ENCODE measurements around the gene SLCO3A1.
"Not testable (repeated sequence)": the region's sequence is repeated elsewhere in the genome, so short reads cannot be mapped to it uniquely, and the experiment has no call there.

The SLCO3A1 gene

DNA sequence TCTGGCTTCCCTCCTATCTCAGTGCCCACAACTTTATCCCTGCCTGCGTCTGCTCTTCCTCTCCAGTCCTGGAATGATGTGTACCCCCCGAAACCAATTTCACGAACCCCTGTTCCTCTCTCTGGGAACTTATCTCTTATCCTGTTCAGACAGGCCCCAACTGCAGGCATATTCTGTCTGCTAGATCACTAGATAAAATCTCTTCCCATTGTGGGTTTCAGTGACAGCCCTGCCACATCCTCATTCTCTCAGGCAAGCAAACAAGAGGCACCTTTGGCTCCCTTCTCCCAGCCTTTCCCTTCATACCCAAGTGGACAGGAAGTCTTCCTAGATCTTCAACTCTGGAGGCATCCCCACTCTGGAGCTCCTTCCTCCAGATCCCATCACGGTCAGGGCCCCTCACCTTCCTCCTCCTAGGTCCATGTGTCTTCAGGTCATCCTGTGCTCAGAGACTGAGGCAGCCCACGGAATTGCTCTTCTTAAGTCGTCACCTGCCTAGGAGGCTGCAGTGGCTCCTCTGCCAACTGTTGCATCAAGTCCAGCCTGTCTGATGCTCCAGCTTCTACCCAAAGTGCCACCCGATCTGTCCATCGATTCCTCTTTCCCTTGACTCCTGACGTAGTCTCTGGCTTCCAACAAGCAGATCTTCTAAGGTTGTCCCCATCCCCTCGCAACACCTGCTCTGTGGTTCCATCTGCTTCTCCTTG lies 190.8 kb downstream of the SLCO3A1 start:
- no peak for DNase-seq

DNA sequence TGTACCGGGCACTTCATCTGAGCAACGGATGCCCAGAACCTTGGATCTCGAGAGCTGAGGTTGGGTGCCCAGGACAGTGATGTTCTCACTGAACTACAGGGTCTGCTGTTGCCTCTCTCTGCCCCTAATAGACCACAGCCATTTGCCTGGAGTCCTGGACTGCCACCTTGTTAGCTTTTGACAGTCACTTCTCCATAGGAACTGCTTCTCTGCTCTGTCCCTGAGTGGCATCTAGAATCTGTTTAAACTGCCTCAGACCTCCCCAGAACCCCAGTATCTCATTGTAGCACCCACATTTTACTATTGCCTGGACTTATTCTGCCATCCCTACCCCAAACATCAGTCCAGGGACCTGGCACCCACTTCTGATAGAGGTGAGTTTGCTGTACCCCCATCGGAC lies 194.4 kb downstream of the SLCO3A1 start:
- no peak for DNase-seq

DNA sequence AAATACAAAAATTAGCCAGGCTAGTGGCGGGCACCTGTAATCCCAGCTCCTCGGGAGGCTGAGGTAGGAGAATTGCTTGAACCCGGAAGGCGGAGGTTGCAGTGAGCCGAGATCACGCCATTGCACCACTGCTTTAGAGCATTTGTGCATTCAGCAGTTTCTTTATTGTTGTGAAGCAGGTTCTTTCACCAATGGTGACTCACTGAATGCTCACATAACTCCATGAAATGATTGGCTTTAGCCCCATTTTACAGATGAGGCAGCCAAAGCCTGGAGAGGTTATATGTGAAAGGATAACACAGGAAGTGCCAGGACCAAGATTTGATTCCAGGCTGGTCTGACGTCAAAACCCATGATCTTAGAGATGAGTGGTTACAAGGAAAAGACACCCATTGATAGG lies 195.2 kb downstream of the SLCO3A1 start:
- DNase-seq: no peak

DNA sequence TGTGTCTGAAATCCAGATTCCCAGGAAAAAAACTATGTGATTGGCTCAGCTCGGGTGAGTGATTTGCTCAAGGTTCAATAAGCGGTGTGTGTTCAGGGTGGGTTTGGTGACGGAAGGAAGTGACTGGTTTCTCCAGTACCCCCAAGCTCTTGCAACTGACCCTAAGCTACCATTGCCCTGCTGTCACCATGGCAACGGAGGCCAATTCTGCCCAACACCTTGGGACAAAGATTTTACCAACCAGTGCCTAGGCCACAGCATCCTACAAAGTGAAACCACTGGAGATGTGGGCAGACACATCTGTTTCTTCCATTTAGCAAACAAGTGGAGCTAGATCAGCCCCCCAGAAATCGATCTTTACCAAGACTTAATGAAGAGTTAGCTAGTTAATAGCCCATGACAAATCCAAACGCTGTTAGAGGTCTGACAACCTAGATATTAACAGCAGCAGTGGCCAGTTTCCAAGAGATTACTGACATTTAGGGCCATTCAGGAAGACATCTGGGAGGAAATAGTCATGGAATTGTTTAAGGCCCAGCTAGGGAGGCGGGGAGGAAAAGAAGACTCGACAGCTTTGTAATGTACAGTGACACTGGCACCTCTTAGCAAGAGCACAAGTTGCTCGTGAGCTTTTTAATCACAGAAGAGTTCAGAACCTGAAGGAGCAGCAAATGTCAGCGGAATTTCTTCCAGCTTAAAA lies 195.9 kb downstream of the SLCO3A1 start:
- DNase-seq: no peak

DNA sequence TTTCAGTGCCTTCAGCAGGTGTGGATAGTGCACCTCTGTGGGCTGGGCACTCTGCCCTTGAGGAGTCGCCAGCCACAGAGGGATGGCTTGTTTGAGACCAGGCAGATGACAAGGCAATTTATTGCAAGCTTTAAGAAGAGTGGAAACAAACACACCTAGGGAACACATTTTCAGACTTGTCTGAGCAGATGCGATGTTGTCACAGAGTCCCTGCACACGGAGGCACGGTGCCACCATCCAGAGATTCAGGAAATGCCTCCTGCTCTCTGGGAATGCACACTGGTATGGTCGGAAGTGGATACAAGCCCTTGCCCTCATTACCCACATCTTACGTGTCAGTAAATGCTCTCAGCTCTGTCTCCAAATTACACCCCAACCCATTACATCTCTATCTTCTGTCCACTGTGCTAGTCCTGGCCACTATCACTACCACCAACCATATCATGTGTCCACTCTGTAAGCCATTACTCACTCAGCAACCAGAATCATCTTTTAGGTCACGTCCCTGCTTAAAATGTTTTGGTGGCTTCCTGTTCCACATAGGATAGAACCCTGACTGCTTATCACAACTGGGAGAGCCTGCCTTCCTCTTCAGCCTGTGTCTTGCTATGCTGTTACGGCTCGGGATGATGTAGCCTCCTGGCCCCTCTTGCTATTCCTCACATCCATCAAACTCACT lies 196.9 kb downstream of the SLCO3A1 start:
- DNase-seq: no peak

DNA sequence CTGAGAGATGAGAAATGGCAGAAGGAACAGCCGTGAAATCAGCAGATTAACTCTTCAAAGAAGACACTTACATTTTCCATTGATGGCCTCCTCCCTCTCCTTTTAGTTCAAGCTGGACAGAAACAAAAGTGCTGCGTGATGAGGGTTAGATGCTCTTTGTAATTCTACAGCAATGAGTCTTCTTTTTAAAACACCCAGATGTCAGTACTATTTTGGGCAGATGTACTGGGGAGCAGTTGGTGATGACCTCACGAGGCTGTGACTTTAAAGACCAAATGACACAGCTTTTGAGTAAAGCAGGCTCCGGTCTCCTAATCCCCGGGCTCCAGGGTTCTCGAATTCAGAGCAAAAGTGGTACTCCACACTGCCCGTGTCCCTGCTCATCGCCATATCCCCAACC lies 198.2 kb downstream of the SLCO3A1 start:
- no peak for DNase-seq

DNA sequence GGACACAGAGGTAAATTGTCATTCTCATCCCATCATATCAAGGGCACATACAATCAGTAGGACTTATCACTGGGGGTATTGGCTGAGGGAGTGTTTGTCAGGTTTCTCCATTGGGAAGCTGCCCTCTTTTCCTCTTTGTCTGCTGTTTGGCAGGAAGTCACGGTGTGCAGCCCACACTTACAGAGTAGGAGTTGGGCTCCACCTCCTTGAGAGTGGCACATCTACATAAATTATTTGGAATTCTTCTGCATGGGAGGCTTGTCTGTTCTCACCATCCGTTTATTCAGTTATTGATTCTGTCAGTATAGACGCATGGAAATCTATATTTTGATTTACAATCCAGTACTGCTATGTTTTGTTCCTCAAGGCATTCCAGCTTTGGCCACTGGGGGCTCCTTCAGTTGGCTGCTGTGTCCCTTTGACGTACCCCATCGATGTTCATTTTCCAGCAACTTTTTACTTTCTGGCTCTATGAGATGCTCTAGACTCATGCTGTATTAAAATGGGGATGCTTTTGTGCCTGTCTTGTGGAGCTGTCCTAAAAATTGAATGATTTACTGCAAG lies 200.3 kb downstream of the SLCO3A1 start:
- no peak for DNase-seq

DNA sequence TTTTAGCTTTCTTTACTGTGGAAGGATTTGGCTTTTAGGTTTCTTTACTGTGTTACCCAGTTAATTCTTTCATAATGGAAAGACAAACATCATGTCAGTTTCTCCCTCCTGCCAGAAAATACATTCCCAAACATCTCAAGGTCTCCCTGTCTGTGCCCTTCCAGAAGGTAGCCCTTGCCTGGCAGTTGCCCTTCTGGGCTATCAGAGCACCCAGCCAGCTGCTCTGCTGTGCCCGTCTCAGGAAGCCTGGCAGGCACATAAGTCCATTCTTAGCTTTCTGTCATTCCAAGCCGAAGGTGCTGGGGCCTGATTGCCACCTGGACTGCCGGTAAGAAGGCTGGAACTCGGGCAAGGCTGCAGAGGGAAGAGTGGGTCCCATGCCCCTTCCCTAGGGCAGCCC lies 203.4 kb downstream of the SLCO3A1 start:
- DNase-seq: no peak

DNA sequence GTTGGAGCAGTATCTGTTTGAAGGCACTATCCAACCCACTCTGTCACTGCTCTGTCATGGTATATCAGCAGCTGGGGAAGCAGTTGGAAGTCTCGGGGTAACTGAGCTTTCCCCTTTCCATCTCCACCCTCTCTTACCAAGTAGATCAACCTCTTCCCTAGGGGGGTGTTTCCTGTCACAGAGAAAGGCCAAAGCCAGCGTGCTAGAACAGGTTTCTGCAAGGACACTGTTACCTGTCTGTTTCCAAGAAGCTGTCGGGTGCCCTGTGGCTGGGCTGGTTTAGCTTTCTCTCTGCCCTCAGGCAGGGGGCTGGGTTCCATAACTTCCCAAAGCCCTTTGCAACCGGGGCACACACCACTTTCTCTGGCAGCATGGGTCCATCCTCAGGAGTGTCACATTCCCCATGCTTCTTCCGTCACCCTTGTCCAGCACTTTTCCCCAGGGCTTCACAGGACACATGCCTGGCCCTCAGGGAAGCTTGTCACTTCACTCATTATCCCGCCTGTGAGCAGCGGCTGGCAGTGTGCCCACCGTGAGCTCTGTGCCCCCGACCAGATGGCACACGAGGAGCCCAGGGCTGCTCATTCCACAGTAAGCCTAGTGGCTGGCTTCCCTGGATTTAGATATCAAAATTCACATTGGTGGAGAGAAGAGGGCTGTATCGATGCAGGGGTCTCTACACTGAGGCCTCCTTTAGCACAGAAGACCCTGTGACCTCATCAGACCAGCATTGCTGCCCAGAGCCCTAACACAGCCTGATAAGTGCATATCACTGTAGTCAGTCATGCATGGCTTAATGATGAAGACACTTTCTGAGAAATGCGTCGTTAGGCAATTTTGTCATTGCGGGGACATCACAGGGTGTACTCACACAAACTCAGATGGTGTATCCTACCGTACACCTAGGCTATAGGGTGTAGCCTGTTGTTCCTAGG lies 205.8 kb downstream of the SLCO3A1 start:
- DNase-seq: no peak

DNA sequence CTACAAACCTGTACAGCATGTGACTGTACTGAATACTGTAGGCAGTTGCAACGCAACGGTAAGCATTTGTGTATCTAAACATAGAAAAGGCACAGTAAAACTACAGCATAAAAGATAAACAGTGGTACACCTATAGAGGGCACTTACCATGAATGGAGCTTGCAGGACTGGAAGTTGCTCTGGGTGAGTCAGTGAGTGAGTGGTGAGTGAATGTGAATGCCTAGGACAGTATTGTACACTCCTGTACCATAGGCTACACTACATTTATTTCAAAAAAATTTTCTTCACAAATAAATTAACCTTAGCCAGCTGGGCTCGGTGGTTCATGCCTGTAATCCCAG lies 206.4 kb downstream of the SLCO3A1 start:
- not testable (repeated sequence) for DNase-seq

DNA sequence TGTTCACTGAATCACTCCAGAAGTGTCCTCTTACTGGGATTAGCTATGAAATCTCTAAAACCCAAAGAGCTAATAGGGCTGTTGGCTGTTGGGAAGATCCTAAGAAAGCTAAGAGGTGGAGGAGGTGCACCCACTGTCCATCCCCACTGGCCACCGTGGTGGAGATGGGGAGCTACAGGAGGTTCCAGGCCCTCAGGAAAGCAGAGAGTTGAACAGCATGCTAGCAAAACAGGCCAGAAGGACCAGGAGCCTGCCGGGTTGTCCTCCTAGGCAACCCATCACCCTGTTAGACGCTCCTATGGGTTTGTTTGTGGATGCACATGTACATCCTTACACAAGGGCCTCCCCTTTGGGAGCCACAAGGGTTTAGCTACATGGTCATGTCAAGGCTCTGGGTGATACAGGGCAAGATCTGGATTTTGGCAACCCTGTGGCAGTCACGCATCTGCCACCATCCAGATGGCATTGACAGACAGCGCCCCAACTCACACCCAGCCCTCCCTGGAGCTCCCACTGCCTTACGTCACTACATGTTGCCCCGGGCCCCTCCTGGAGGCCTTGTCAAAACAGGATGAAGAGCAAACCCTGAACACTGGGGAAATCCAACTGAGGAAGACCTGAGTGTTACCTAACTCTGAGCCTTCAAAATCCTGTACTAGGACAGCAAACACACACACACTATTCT lies 208.1 kb downstream of the SLCO3A1 start:
- no peak for DNase-seq

DNA sequence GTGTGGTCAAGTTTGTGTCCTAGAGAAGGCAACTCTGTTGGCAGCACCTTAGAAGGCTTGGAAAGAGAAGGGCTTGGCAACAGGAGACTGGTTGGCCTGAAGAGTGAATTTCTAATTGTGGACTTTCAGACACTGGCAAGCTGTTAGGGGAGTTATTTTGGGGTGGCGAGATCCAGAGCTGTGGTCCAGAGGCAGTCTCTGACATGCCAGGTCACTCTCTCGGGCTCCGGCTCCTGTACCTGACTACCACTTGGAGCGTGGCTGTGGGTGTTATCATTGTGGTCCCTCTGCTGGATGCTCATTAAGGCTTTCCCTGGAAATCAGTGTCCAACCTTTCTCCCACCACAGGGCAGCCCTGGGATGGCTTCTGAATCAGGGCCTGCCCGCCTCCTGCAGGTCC lies 209.0 kb downstream of the SLCO3A1 start:
- no peak for DNase-seq

DNA sequence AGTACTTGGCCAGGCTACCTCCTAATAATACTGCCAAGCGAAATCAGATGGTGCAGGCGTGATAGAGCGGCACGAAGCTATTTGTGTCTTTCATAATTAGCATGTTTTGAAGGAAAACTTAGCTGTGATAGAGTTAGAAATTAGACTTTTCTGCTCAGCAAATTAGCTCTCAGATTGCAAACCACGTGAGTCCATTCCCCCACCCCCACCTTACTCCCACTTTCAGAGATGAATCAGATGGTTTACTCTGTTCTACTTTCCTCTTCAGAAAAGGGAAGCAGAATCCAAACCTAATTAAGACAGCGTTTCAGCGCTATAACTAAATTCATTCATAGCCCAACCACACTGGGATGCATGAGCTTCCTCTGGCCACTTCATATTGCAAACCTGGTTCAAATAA lies 214.6 kb downstream of the SLCO3A1 start:
- DNase-seq: no peak

DNA sequence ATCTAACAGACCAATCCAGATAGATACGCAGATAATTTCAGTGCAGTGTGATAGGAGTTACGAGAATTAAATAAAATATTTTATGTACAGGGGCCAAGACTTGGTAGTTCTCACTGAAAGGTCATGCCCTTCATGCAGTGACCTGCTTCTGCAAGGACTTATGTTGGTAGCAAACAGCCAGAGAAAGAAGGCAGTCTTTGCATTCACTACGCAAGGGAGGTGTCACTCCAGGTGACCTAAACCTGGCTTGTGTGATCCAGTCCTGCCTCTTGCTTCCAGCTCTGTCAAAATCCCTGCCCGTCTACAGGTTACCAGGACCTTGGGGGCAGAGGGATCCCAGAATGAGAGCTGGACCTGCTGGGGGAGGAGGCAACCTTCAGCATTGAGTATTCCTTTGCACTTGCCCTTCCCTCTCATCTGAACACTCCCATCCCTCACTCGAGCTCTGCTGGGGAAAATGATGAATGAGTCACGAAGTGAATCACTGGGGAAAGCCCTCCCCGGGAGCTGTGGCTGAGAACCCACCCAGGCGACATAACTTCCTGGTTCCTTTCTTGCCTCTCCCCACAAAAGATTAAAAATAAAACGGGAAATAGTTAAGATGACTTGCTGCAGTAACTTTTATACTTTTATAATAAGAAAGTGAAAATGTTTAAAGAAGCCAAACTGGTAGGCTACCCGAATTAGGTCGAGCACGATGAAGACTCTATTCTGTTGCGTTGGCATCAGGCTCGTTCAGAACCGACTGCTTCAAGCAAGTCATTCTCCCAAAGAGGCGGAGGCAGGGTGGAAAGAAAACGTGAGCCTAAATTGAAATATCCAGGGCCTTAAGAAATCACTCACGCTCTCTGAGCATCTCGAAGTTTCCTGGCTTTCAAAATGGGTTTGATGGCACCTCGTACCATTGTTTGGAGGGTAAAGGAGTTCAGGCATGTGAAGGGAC lies 216.1 kb downstream of the SLCO3A1 start:
- peak; percentile 24 to 43 for DNase-seq

DNA sequence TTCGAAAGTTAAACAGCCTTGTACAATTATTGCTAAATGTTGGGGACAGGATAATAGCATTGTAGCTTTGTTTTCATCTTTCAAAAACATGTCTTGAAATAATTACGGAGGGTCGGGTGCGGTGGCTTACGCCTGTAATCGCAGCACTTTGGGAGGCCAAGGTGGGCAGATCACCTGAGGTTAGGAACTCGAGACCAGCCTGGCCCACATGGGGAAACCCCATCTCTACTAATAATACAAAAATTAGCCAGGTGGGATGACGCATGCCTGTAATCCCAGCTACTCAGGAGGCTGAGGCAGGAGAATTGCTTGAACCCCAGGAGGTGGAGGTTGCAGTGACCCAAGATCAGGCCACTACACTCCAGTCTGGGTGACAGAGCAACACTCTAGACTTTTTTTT lies 216.7 kb downstream of the SLCO3A1 start:
- not testable (repeated sequence) for DNase-seq

DNA sequence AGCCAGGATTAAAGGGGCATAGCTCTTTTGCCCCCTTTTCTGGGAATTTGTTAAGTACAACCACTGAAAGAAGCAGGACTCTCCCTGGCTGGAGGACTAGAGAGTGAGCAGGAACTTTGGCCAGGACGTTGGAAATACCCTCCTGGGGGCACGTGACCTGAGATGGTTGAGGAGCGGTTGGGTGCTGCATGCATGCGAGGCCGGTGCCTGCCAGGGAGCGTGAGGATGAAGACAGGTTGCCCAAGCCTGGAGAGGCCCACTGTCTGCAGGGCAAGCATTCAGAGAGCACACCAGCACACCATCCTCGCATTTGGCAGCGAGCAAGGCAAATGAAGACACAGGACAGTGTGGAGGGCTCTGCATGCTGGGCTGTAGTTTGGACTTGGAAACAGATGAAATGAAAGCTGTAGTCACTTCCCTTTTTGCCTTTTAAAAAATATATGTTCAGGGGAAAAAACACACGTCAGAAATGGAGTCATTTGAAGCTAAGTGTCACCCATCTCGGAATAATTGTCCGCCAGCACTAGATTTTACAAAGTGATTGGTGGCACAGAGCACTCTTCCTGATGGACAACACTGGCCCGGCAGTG lies 217.6 kb downstream of the SLCO3A1 start:
- no peak for DNase-seq

DNA sequence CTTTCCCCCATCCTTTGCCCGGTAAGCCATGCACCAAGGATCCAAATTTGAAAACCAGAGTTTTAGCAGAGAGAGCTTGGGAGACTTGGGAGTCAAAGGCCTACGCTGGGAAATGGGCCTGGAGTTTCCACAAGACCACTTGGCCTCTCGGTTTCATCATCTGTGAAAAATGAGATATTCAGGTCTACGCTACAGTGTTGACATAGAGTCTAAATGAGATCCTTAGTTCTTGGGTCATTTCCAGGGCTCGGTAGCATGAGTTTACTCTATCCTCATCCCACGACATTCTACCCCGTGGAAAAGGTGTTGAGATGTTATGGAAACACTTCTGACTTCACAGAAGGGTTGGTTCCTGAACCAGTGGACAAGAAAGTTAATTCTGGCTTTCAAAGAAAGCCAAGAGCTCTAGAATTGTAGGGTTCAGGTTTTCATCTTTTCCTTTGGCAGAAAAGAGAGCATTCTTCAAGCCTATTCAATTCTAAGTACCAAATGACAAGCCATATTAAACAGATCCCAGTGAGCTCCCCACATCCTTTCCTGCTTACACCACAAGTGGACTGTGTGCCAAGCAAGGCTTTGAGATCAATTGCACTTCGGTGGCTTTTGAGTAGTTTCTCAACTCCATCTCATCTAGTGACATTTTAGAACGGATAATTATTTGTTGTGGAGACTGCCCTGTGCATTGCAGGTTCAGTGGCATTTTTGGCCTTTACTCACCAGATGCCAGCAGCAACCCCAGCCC lies 219.7 kb downstream of the SLCO3A1 start:
- DNase-seq: no peak

DNA sequence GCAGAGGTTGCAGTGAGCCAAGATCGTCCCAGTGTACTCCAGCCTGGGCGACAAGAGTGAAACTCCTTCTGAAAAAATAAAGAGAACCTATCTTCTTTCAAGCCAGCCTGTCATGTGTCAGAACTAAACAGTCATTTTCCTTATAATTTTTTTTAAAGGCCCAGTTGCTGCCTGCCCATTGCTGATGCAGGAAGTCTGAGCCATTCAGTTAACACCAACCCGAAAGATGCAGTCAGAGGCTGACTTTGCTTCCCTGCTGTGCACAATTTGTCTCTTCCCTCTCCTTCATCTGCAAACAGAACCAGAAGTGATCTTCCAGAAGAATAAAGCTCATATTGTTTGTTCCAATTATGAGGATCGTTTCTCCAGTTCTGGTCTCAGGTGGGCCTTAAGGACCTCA lies 220.6 kb downstream of the SLCO3A1 start:
- DNase-seq: no peak

DNA sequence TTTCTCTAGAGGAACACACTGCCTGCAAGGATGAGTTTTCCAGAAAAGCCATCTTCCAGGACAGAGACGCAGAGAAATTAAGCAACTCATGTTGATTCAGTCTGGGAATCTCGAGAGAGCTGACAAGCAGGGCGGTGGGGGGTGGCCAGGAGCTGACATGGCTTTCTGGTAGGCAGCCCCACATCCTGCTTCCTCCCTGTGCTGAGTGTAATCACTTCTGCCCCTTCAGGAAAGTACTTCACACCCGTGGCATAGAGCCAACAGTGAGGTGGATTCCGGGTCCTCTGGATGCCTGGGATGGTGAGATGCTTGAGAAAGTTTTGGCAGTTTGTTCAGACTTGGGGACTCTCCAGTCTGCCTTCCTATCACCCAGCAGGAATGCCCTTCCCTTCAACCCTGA lies 221.1 kb downstream of the SLCO3A1 start:
- no peak for DNase-seq

DNA sequence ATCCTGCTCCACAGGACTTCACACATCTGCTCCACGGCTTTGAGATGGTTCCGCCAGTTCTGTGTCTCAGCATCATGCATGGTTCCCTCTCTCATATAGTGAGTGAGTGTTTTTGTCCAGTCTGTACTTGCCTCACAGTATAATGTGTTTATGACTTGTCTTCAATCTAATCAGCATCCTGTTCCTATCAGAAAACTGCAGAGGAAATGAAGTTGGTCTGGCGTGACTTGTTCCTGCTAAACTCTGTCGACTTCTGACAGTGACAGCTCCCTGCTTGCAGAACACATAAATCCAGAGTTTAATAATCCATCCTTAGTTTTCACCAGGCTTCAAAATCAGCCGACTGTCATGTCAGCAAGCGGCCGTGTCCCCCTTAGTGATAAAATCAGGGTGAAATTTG lies 222.3 kb downstream of the SLCO3A1 start:
- DNase-seq: no peak

Measured in stimulated activated CD4-positive, alpha-beta T cell treated with anti-CD3 and anti-CD28 coated beads, Interleukin-2, amount 100 ng/mL, for 48 hours (primary cell).